Stomach (tissue), 9 donors: ENCODE results near the gene JAK1. TPM values are rescaled to one million over a fixed set of nuclear protein-coding genes. Genes with fewer than 3 reads are reported as not detected.

Experiments
- DNase-seq, 2 donors: peaks; one replicate each; pipeline versions ENCODE4 v3.0.0 to v3.0.0-alpha.2; 2013 to 2019
- H3K27ac ChIP-seq, 5 donors: fragments of 200-600 bp in 4 of 5; sonication (generic) in 4 of 5; one replicate each; pipeline ENCODE4 v1.5.1; 2013 to 2019; ENCODE audit warnings: mild to moderate bottlenecking in 1 of 5, moderate library complexity in 1 of 5
- H3K27me3 ChIP-seq, 3 donors: fragments of 200-600 bp; sonication (generic); one replicate each; pipeline ENCODE4 v1.5.1; 2017 to 2019; ENCODE audit warnings: mixed run types in 1 of 3
- H3K36me3 ChIP-seq, 4 donors: fragments of 200-600 bp; sonication (generic); 1 replicate in 3 of 4; 2 replicates in 1 of 4; pipeline ENCODE4 v1.5.1; 2016 to 2019
- H3K4me1 ChIP-seq, 4 donors: fragments of 200-600 bp; sonication (generic); one replicate each; pipeline ENCODE4 v1.5.1; 2016 to 2019
- H3K4me3 ChIP-seq, 4 donors: fragments of 200-600 bp; sonication (generic) in 3 of 4; one replicate each; pipeline ENCODE4 v1.5.1; 2016 to 2019; ENCODE audit warnings: mild to moderate bottlenecking in 1 of 4
- H3K9me3 ChIP-seq, 4 donors: fragments of 200-600 bp; sonication (generic); one replicate each; pipeline ENCODE4 v1.5.1; 2016 to 2019
- EP300 ChIP-seq: sonication (generic); formaldehyde crosslinking; IDR thresholded peaks from one replicate; pipeline ENCODE4 v1.6.1; 2017; ENCODE audit warnings: antibody characterized with exemption
- POLR2A ChIP-seq, 4 donors: fragments of 450-650 bp; IDR thresholded peaks; one replicate each; pipeline ENCODE4 v1.6.1; 2016; ENCODE audit warnings: antibody characterized with exemption in 4 of 4, control low read depth in 2 of 4, mild to moderate bottlenecking in 1 of 4, moderate library complexity in 1 of 4
- POLR2AphosphoS5 ChIP-seq, 3 donors: sonication (generic); formaldehyde crosslinking; IDR thresholded peaks; one replicate each; pipeline ENCODE4 v1.6.1; 2016; ENCODE audit warnings: antibody characterized with exemption in 3 of 3
- WGBS, 5 donors: extraction: QIAGEN DNeasy Blood & Tissue Kit in 3 of 5; methylation state at CpG; one replicate each; pipeline versions ENCODE4 v1.1.5 to v1.1.7; 2013 to 2018; 5-methylcytosine and 5-hydroxymethylcytosine counted together
- intact Hi-C: fragments of 100-400 bp; cut with DNase I; formaldehyde crosslinking; loops from one replicate; pipeline ENCODE4 v1.15.1; 2023; ENCODE audit warnings: low total_unique reads
- polyA plus RNA-seq, 3 donors: library from polyadenylated mRNA; stranded (reverse); fragments of 200-250 nt; gene quantifications; one replicate each; pipeline ENCODE4 v1.2.3, GENCODE V29; 2013
- total RNA-seq, 5 donors: library from RNA; depleted of rRNA; stranded (reverse); fragments of >200 nt; gene quantifications; one replicate each; pipeline versions ENCODE4 v1.1.0 to v1.2.3, GENCODE V29; 2014 to 2016
- TF ChIP-seq, protein P1 (sequence below), 7 experiments: fragments of 450-650 bp in 4 of 7; fragments of 200-600 bp in 3 of 7; sonication (generic) in 3 of 7; IDR thresholded peaks; one replicate each; pipeline ENCODE4 v1.5.1; 2016 to 2019; ENCODE audit warnings: antibody characterized with exemption in 7 of 7, control low read depth in 2 of 7, mild to moderate bottlenecking in 1 of 7
- donor health status: healthy with polysubstance abuse.
- donor health status: Bipolar disorder and iron deficiency.
- donor health status: healthy.

The JAK1 gene
- total and polyA plus RNA-seq, 8 donors, result 21.3 to 149 (median 77.7) TPM

DNA sequence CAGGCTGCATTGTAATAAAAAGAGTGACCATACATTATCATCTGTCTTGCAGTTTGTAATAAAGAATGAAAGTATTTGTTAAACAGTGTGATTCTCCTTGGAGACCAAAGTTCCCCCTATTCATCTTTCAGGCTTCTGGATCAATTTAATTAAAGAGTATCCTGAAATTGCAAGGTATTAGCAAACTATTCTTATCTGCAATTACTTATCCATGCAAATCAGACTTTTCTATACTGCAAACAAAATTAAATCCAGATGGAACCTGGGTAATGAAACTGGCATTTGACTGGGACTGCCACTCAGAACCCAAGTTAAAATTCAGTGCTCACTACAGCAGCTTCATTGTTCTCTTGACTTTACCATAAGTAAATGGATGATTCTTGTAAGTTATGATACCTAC is 37.1 kb downstream of the JAK1 start:
- no peak for TF ChIP-seq EP300
- no peak for TF ChIP-seq POLR2AphosphoS5 (IDR thresholded peaks at IDR 0.05)
- TF ChIP-seq, protein P1, sequence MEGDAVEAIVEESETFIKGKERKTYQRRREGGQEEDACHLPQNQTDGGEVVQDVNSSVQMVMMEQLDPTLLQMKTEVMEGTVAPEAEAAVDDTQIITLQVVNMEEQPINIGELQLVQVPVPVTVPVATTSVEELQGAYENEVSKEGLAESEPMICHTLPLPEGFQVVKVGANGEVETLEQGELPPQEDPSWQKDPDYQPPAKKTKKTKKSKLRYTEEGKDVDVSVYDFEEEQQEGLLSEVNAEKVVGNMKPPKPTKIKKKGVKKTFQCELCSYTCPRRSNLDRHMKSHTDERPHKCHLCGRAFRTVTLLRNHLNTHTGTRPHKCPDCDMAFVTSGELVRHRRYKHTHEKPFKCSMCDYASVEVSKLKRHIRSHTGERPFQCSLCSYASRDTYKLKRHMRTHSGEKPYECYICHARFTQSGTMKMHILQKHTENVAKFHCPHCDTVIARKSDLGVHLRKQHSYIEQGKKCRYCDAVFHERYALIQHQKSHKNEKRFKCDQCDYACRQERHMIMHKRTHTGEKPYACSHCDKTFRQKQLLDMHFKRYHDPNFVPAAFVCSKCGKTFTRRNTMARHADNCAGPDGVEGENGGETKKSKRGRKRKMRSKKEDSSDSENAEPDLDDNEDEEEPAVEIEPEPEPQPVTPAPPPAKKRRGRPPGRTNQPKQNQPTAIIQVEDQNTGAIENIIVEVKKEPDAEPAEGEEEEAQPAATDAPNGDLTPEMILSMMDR (IDR thresholded peaks at IDR 0.05), result no peak
- TF ChIP-seq POLR2A (IDR thresholded peaks at IDR 0.05), result no peak
- no peak overlapping the region for H3K27ac ChIP-seq
- intact Hi-C loops, result no loop called here
- no peaks in the 10 kb centered on the region for H3K9me3 ChIP-seq
- no peak overlapping the region for H3K4me3 ChIP-seq
- H3K27me3 ChIP-seq, result no peaks in the 10 kb centered on the region
- DNase-seq, result no peak
- peaks cover 24 to 59% (median 41%) of the 10 kb centered on the region in 4 donors for H3K4me1 ChIP-seq
- no peaks in the 10 kb centered on the region for H3K36me3 ChIP-seq

DNA sequence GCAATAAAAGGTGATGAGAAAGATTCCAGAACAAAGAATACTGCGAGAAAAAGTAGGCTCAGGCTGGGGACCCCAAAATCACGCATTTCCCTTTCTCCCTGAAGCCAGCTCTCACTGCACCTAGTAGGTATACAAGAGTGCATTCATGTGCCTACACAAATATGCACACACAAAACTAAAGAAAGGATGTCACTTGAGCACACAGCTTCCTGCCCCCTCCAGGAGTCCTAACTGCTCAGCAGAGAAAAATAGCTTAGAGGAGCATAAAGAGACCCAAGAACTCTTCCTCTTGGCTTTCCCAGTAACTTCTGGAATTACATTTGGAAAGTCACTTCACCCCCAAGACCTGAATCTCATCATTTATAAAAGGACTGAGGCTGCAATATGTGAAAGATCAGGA is 38.0 kb downstream of the JAK1 start:
- Histone ChIP-seq H3K4me1 (peaks cover 18 to 57% (median 37%) of the 10 kb centered on the region in 4 donors), H3K27ac (no peak overlapping the region), H3K9me3 (no peaks in the 10 kb centered on the region), H3K4me3 (no peak overlapping the region), H3K27me3 (no peaks in the 10 kb centered on the region), H3K36me3 (no peaks in the 10 kb centered on the region)
- intact Hi-C loops, result no loop called here
- TF ChIP-seq POLR2AphosphoS5 (IDR thresholded peaks at IDR 0.05), result no peak
- no peak for TF ChIP-seq POLR2A (IDR thresholded peaks at IDR 0.05)
- TF ChIP-seq, protein P1 (IDR thresholded peaks at IDR 0.05), result no peak
- TF ChIP-seq EP300, result no peak
- DNase-seq, result no peak
- WGBS, 5 donors, result 92 to 100% (median 94%) methylated on average over 2 of the region's 2 CpGs

DNA sequence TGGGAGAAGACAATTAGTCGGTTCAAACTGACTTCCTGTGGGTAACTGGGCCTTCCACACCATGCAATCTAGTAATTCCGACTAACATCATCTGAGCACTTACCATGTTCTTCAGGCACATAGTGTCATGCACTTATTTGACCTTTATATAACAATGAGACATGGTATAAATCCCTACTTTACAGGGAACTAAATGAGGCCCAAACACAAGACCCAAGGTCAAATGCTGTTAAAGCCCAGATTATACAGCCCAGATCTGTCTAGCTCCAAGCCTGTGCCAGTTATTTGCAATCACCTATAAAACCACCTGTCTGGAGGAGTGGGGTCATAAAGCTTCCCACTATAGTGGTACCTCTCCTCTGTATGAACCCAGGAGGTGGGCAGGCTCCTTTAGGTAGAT is 40.8 kb downstream of the JAK1 start:
- Histone ChIP-seq H3K27me3 (no peaks in the 10 kb centered on the region), H3K4me1 (peaks cover 26 to 71% (median 56%) of the 10 kb centered on the region in 4 donors), H3K36me3 (no peaks in the 10 kb centered on the region), H3K9me3 (no peaks in the 10 kb centered on the region), H3K4me3 (no peak overlapping the region), H3K27ac (no peak overlapping the region)
- no peak for DNase-seq
- TF ChIP-seq, protein P1 (IDR thresholded peaks at IDR 0.05), result no peak
- no peak for TF ChIP-seq POLR2A (IDR thresholded peaks at IDR 0.05)
- TF ChIP-seq EP300, result no peak
- TF ChIP-seq POLR2AphosphoS5 (IDR thresholded peaks at IDR 0.05), result no peak
- intact Hi-C loops, result no loop called here
- 76 to 84% (median 76%) methylated on average over 2 of the region's 2 CpGs for WGBS, 5 donors

DNA sequence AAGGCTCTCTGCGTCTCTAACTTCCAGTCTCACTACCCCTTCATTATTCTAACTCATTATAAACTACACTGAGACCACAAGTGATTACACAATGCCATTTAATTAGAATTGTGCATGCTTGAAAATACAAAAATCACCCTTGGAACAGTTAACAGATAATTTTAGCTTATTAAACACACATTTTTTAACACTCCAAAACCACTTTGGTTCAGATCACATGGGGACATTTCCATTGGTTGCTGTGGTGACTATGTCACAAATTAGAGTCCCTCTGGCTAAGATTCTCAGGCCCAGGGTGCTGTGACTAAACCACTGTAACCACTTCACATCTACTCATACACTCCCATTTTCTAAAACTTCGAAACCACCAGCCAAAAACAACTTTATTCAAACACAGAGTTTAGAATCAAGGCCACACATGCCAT is 43.0 kb downstream of the JAK1 start:
- no peak overlapping the region for H3K27ac ChIP-seq
- no peaks in the 10 kb centered on the region for H3K9me3 ChIP-seq
- no peaks in the 10 kb centered on the region for H3K36me3 ChIP-seq
- 36 to 46% (median 40%) methylated on average over 2 of the region's 2 CpGs for WGBS, 5 donors
- intact Hi-C loops, result no loop called here
- no peak overlapping the region for H3K4me3 ChIP-seq
- no peaks in the 10 kb centered on the region for H3K27me3 ChIP-seq
- TF ChIP-seq, protein P1 (IDR thresholded peaks at IDR 0.05), result no peak
- TF ChIP-seq EP300 (no peak), POLR2AphosphoS5 (IDR thresholded peaks at IDR 0.05) (no peak), POLR2A (IDR thresholded peaks at IDR 0.05) (no peak)
- no peak for DNase-seq
- H3K4me1 ChIP-seq, result peaks cover 26 to 72% (median 57%) of the 10 kb centered on the region in 4 donors
